Activated CD4-positive, alpha-beta T cell treated with anti-CD3 and anti-CD28 coated beads for 1 hour (primary cell): ENCODE data around the gene GMDS.

Experiments used
- DNase-seq: peaks from one replicate; pipeline ENCODE4 v3.0.0-alpha.2; 2020

Gene GMDS

DNA sequence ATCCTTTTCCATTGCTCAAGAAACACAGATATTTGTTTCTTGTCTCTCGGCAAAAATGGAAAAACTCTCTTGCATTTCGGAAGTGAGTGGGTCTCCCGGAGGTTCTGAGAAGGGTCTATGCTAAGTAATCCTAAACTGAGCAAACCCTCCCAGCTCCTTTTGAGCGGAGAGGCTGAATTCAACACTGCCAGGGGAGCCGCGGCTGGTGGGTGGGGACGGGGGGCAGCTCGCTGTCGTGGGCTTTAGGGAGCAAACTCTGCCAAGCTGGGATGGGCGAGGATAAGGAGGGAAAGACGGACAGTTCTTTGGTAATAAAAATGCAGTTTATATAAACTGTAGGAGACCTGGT lies 424.3 kb downstream of the GMDS start:
- no peak for DNase-seq

DNA sequence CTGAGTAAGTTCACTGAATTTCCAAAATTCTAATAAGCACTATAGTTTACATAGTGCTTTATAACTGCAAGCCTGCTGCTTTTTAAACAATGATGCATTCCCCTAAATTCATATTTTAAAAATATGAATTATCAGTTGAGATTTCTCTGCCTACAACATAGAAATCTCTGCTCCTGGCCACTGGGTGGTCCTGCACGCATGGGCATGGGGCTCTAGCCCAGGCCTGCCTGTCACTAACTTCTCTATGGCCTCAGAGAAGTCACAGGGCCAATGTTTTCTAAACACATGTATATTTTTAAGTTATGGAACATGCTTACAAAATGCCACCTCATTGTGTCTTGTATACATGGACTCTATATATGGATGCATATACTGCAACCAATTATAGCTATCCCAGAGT lies 424.7 kb downstream of the GMDS start:
- no peak for DNase-seq

DNA sequence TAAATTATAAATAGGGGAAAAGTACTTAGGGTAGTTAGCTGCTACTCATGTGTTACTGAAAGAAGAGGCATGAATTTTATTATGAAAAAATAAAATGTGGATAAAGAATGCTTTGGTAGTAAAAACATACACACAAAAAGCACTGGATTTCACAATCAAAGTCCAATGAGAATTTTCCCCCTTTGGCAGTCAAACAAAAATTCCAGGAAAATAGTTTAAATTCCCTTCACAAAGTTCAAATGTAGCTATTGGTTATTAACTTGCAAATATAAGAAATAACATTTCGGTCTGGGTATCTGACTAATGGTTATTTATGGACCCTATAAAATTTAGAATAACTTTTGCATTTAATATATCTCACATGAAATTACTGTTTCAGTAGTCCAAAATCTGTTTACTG lies 425.2 kb downstream of the GMDS start:
- DNase-seq = no peak

DNA sequence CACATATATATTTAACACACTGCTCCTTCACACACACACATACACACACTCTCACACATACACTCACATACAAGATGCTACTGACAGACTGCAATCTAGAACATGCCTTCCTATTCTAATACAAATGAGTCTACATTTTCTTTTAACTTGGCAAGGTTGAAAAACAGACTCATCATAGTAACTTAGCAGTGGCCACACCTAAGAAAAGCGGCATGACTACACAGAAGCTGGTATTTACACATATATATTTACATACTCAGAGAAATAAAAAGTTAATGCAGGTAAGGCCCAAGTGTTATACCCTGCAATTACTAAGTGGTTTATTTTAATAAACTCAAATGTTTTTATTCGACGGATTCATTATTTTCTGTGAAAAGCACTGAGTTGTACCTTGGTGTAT lies 426.4 kb downstream of the GMDS start:
- no peak for DNase-seq

DNA sequence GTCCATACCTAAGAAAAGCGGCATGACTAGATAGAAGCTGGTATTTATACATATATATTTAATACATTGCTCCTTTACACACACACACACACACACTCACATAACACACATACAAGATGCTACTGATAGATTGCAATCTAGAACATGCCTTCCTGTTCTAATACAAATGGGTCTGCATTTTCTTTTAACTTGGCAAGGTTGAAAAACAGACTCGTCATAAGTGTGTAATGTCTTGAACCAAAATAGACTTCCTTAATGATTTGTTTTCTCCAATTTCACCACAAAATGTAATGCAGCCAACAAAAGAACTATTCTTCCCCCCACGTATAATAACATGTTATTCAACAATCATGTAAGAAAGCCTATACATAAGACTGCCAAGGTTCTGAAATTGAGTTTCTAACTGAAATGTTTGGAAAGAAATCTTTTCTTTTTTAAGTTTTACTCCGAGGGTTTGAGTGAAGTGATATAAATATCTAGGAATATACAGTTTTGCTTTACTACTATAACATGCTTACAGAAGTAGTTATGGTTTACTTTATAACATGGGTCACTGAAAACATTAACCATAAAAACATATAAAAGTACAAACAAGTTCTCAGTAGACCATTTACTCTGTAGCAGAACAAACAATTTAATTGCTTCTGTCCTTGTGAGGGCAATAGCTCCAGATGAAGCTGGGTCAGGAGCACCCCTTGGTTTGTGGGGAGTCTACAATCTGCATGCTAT lies 428.2 kb downstream of the GMDS start:
- no peak for DNase-seq

DNA sequence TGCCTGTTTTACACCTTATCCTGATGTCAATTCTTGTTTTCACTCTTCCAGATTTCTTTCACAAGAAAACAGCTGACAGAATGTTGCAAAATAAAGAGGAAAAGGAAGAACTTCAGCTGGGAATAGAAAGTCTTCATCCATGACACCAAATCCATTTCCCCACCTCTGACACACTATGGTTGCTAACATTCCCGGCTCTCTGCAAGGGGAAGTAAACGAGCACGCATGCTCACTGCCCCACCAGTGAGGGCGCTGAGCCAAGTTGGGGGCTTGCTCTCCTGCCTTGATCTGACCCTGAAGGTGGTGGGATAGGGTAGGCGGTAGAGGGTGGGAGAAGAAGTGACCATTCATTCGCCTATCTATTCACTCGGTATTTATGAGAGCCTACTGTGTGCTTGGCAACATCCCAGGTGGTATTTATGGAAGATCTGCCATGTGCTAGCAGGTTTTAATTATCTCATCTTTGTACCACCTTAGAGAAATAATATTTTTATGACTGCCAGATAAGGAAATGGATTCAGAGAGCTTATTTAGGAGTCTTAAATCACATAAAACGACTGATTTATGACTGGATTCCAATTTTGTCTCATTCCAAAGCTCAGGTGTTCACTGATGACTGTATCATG lies 429.5 kb downstream of the GMDS start:
- DNase-seq = no peak

DNA sequence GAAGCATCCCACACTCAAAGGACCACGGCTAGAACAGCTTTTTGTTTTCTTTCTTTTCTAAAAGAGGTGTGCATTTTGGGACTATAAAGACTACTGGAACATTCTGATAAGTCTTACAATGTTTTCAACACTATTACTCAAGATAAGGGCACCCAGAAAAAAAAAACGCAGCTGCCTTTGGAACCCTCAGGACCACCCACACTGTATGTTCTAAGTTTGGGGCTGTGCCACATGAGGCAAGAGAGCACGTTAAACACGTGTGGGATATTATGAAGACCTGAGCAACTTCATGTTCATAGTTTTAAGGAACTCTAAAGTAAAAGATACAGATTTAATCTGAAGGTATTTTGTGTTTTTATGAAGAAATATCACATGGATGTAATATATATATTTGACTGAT lies 431.1 kb downstream of the GMDS start:
- DNase-seq = no peak

DNA sequence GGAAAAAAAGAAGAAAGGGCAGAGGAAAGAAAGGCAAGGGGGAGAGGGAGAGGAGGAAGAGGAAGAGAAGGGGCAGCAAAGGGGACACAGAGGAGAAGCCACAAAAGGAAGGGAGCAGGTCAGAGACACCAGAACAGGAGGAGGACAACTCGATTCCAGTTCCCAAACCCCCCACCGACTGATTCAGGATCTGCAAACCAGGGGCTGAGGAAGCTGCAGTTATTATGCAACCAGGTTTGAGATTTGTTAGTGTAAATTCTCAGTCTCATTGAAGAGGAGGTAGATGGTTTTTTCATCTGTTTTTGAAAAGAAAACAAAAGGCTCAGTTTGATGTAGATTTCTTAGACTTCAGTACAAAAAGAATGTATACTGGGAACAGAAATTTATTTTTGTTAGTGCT lies 432.9 kb downstream of the GMDS start:
- DNase-seq = no peak

DNA sequence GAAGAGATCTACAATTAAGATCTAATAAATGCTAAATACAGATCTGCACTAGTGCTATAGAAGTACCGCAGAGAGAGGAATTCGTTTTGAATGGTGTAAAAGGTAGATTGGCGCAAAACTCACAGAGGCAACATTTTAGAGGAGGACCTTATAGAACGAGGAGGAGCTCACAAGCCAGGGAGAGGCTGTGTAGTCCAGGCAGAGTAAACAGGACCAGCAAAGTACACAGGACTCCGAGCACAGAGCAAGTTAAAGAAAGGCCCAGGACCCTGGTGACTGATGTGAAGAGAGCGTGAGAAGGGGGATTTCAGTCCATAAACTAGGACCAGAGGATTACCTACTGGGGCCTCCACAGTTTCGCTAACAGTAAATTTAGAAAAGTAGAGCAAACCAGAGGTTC lies 433.4 kb downstream of the GMDS start:
- no peak for DNase-seq

DNA sequence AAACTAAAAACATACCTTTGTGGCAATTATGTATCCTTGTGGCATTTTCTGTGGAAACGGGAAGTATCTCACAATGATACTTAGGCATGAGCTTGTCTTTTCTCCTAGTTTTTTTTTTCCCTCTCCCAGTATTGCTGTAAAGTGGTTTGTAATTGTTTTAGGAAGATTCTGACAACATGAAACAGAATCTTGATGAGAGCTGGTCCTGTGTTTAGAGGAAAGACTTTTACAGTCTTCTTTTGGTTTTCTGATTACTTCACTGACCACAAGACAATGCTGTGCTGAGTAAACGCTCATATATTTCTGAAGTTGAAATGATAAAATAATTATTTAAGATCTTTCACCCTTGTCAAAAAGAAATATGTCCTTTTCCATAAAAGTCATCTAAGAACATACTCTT lies 434.5 kb downstream of the GMDS start:
- DNase-seq = no peak

DNA sequence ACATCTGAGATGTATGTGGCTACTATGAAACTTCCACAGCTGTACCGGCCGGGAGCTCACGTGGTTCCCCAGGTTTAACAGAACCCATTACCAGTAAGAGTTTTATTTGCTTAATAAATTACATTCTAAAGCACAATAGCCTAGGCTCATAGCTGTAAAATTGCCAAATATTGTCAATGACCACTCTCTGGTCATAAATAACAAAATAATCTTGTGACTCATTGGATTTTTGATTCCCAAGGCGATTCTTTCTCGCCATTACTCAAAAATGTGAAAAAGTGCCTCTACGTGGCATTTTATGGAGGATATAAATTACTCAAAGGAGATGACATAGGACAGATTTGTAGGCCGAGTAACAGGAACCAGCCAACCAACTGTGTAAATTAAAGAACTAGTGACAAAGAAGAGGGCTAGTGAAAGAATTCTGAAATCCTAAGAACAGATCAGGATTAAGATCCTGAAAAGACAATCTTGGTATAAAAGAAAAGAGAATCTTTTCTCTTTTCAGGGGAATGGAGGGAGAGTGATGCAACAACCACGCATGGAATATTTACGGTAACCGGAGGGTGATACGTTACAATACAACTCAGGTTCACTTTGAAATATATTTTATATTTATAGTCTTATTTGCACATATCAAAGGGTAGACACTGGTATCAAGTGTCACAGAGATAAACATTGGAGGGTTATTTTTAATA lies 436.0 kb downstream of the GMDS start:
- DNase-seq = no peak

DNA sequence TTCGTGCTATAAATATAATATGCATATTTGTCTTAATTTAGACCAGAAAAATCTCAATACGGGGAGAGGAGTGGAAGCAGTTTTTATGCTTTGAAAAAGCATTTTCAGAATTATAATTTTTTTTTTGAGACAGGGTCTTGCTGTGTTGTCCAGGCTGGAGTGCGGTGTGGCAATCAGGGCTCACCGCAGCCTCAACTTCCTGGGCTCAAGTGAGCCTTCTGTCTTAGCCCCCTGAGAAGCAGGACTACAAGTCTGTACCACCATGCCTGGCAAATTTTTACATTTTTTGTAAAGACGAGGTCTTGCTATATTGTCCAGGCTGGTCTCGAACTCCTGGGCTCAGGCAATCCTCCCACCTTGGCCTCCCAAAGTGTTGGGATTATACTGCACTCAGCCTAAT lies 438.5 kb downstream of the GMDS start:
- DNase-seq = no peak

DNA sequence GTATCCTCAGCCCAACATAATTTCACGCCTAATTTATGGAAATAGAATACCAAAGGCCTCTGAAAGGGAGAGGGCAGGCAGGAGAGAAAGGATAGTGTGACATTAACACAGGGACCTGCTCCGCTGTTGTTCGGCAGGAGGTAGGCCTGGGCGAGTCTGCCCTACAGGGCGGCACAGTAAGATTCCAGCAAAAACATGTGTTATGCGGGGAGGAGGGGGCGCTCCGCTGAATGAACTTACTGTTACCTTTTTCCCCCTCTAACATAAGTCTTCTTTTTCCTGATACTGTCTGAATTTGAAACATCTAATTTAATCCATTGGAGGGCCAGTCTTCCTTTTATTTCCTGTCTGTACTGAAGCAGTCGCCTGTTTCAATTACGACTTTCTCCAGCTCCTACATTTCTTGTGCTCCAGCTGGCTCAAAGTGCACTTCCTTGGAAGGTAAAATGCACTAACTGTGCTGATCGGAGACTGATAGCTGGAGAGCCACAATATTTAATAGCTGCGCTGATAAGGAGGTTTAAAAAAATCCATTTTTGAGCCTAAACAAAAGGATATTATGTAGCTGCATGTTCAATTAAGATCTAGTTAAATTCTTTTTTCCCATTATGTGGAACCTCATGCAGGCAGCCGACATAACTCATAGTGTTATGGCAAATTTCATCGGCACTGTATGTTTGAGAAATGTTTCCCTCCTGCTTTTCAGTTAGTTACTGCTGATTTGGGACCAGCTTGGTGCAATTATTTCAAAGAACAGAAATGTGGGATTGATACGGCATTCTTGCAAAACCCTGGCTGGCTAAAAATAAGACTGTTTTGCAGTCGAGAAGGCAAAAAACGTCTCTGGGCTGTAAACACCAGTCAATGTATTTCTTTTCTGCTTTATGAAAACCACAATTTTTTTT lies 442.7 kb downstream of the GMDS start:
- no peak for DNase-seq

DNA sequence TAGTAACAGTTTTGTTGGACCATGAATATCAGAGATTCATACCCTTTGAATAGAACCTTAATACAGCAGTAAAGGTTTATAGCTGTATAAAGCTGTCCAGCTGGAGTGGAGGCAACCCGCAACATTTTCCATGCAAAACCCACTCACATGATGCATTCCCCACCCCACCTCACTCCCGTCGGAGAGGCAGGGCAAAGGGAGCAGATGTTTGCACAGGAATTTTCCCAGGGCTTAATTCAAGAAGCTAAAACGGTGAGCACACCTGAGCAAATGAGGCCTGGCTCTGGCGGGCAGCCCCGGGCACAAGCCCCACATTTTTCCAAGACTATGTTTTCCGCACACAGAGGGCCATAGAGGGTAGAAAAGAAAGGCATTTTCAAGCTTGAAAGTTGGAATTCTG lies 444.0 kb downstream of the GMDS start:
- DNase-seq = no peak

DNA sequence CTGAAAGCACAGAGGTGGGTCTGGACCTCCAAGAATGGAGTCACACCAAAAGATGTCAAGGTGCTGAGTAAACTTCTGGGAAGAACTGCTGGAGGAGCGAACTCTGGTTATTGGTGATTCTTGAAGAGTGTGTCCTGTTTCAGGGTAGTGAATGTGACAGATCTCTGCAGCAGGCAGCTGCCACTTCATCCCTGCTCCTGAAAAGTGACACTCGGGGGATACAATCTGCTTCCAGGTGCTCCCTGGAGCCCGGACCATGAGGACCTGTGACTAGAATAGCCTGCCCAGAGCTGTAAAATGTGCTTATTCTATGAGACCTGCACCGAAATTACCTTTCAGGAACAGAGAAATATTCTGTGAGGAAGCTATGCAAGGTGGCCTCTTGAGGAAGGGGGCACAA lies 444.6 kb downstream of the GMDS start:
- no peak for DNase-seq

DNA sequence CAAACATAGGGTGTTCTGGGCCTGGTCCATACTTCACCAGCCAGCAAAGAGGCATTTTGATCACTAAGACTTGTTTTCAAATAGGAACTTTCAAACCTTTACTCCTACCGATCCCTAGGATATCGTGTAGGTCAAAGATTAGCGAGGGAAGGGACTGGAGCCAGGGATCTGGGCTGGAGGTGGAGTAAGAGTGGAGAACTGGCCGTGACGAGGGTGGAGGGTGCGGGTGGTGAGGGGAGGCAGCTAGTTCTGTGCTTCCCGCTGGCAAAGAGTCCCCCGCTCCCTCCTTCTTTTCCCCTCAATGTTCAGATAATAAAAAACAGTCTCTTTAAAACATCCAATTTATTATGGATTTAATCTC lies 446.5 kb downstream of the GMDS start:
- no peak for DNase-seq

DNA sequence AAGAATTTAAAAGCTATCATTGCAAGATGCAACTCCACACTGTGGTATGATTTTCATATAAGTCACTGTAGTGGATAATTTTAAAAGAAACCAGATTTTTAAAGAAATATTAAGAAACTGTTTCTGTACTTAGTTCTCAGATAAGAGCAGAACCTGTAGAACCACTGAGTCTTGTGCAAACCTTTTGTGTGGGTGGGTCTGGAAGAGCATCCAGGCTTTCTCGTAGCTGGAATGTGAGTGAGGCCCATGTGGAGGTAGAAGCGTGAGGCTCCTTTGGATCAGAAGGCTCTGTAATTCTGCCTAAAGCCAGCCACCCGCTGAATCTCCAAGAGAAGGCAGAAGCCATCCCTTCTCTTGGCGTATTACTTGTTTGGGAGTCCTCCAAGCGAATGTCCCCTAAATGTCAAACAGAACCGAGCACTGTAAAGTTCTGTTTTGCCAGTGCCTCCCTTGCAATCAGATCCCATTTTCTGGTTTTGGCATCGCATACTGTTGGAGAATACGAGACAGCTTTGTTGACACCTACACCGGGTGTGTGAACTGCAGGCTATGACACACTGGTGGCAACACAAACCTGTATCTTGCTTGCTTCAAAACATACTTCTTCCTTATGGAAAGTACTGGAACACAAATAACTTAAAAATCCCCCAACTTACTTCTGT lies 447.0 kb downstream of the GMDS start:
- DNase-seq = no peak

DNA sequence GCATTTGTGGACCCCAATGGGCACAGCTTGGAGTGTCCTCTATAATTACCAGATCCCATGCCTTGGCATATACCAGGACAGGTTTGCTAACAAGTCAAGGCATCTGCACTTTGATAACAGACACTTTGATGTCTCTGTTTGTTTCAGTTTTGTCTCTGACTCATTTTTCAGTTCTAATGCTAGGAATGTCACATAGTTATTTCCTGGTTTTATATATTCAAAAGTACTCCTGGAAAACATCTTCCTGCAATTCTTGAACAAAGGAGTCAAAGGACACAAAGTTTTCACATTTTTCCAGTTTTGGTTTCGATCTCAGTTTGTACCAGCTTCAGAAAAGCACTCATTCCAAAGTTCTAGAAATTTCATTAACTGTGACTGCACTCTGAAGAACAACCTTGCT lies 447.6 kb downstream of the GMDS start:
- DNase-seq = no peak

DNA sequence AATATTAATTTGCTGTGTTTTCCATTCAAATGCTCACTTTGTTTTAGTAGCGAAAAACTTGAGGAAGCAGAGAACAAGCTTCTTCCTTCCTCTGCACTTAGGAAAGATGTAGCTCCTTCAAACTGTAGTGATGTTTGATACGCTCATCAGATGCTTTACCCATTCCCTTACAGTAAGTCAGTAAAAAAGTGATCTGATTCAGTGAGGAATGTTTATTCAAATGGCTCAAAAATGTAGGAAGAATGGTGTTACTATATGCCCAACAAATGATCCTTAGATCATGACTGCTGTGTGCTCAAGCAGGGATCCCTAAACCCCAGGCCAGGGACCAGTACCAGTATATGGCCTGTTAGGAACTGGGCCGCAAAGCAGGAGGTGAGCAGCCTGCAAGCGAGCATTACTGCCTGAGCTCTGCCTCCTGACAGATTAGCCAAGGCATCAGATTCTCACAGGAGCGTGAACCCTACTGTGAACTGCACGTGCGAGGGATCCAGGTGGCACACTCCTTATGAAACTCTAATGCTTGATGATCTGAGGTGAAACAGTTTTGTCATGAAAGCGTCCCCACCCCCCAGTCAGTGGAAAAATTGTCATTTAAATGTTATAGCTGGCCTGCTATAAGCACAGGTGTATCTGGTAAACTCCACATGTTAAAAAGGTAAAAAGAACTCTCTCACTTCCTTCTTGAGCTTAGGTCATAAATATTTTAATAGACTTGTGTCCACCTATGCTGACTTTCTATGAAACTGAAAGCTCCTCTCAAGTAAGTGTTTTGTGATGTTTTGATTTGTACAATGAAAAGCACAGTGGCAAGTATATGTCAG lies 448.5 kb downstream of the GMDS start:
- no peak for DNase-seq

DNA sequence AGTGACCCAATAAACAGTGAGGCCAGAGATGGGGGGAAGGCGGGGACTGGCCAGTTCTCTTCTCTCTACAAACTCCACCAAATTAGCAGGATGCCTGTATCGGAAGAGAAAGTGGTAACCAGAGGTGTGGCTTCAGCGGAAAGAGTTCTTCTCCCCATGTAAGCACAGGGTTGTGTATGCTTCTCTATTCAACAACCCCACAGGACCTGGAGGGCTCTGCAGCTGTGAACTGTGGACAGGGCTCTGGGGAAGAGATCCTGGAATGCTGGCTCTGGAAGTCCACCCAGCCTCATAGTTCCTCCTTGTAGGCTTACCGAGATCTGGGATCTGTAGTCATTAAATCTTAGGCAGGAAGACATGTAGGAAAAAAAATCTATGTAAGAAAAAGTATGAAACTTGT lies 449.5 kb downstream of the GMDS start:
- no peak for DNase-seq

DNA sequence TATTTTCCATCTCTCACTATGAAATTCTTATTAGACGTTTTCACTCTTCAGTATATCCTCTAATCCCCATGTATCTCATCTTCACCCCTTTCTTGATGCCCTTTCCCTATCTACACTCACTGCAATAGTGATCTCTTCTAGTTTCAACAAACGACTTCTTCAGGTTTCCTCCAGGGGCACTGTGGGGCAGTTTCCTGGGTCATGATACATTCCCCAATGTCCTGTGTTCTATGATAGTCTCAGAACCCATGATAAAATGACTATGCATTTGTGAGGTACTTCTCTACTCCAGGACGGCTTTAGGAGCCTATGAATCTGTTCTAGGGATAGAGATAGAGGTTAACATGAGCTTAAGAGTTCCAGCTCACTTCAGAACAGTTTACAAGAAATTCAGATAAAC lies 452.4 kb downstream of the GMDS start:
- DNase-seq = no peak

DNA sequence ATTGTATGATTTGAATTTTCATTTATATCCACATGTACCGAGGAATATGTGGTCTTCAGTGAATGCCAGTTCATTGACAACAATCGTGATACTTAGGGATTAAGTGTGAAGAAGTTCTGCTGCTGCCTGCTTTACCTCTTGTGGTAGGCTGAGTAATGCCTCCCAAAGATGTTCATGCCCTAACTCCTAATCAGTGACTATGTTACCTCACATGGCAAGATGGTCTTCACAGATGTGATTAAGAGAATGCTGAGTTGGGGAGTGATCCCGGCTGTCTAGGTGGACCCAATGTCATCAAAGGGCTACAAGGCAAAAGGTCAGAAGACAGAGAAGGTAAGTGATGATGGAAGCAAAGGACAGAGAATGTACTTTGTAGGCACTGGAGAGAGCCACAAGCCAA lies 454.7 kb downstream of the GMDS start:
- DNase-seq = no peak
